Testis (tissue), 3 donors: Measurements from ENCODE around the gene HEBP2. TPM values are rescaled to one million over a fixed set of nuclear protein-coding genes. Genes with fewer than 3 reads are reported as not detected.
A peak's percentile ranks its signal among the peaks of the same experiment; 100 is the strongest.

ENCODE experiments used
- DNase-seq: peaks from one replicate; pipeline ENCODE4 v3.0.0-alpha.2; 2019
- H3K27ac ChIP-seq, 2 donors: fragments of 200-600 bp; sonication (generic); one replicate each; pipeline ENCODE4 v1.5.1; 2019
- H3K27me3 ChIP-seq: fragments of 200-600 bp; sonication (generic); one replicate; pipeline ENCODE4 v1.5.1; 2019
- H3K36me3 ChIP-seq: fragments of 200-600 bp; sonication (generic); one replicate; pipeline ENCODE4 v1.5.1; 2017; ENCODE audit warnings: low read depth; ENCODE audit errors: missing control alignments
- H3K4me1 ChIP-seq: fragments of 200-600 bp; sonication (generic); one replicate; pipeline ENCODE4 v1.5.1; 2019
- H3K4me3 ChIP-seq, 2 donors: fragments of 200-600 bp; sonication (generic); one replicate each; pipeline ENCODE4 v1.5.1; 2017 to 2019
- H3K9me3 ChIP-seq: fragments of 200-600 bp; sonication (generic); one replicate; pipeline ENCODE4 v1.5.1; 2017
- POLR2A ChIP-seq: fragments of 450-650 bp; IDR thresholded peaks from one replicate; pipeline ENCODE4 v1.6.1; 2017; ENCODE audit warnings: antibody characterized with exemption, mild to moderate bottlenecking, moderate library complexity
- WGBS, 2 donors: methylation state at CpG; one replicate each; pipeline ENCODE4 v1.1.5; 2018; 5-methylcytosine and 5-hydroxymethylcytosine counted together
- intact Hi-C: fragments of 100-400 bp; cut with DNase I; formaldehyde crosslinking; loops from one replicate; pipeline ENCODE4 v1.15.1; 2023; ENCODE audit warnings: low total_unique reads
- polyA plus RNA-seq: library from polyadenylated mRNA; stranded (reverse); fragments of 350-450 nt; fragmentation: Illumina TruSeq; extraction: RNeasy Lipid Tissue Mini Kit (QIAGEN cat#74804); gene quantifications from one replicate; pipeline ENCODE4 v1.2.3, GENCODE V29; 2014; ENCODE audit warnings: low read depth, low replicate concordance; ENCODE audit not compliant: insufficient read depth
- total RNA-seq, 2 donors: library from RNA; depleted of rRNA; stranded (reverse); fragments of >200 nt; gene quantifications; one replicate each; pipeline ENCODE4 v1.2.3, GENCODE V29; 2016
- TF ChIP-seq, protein P1 (sequence below), 3 experiments: fragments of 450-650 bp in 2 of 3; fragments of 200-600 bp in 1 of 3; sonication (generic) in 1 of 3; IDR thresholded peaks; one replicate each; pipeline ENCODE4 v1.5.1; 2016 to 2019; ENCODE audit warnings: antibody characterized with exemption in 3 of 3, mild to moderate bottlenecking in 2 of 3, moderate library complexity in 1 of 3

The HEBP2 gene
- total and polyA plus RNA-seq, 3 donors from 2014 or later = 11.4 to 16.9 (median 12.8) TPM

- no peaks in the 10 kb centered on the region for H3K9me3 ChIP-seq
- no peak for TF ChIP-seq POLR2A
- TF ChIP-seq, protein P1, sequence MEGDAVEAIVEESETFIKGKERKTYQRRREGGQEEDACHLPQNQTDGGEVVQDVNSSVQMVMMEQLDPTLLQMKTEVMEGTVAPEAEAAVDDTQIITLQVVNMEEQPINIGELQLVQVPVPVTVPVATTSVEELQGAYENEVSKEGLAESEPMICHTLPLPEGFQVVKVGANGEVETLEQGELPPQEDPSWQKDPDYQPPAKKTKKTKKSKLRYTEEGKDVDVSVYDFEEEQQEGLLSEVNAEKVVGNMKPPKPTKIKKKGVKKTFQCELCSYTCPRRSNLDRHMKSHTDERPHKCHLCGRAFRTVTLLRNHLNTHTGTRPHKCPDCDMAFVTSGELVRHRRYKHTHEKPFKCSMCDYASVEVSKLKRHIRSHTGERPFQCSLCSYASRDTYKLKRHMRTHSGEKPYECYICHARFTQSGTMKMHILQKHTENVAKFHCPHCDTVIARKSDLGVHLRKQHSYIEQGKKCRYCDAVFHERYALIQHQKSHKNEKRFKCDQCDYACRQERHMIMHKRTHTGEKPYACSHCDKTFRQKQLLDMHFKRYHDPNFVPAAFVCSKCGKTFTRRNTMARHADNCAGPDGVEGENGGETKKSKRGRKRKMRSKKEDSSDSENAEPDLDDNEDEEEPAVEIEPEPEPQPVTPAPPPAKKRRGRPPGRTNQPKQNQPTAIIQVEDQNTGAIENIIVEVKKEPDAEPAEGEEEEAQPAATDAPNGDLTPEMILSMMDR (IDR thresholded peaks at IDR 0.05) = no peak
- intact Hi-C loops = no loop called here
These were observed 23.7 kb downstream of the HEBP2 start for GRCh38 chr6:138427701-138428100.

DNA sequence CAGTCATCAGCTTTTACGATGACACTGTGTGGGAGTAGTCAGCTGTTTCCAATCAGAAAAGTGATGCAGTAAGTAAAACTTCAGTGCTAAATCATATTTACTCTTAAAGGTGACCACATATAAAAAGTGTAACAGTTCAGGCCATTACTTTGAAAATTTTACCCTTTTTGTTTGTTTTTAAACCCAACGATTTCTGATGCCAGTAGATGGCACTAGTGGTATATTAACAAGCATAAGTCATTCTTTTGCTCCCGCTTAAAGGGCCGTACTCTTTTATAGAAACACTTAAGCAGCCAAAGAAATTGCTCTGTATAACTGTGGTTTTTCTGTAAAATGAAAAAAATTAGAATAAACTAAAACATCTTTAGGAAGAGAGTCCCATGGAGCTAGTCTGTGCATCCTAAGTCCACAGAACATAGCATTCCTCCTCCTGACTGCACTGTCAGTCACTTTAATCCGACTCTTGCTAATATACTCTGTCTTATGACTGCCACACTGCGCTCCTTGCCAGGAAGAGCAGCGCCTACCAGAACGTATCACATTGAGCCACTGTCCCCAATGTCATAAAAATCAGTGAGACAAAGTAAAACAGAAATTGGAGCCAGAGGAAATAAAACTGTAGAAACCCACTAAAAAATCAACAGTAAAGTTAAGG is 25.0 kb downstream of the HEBP2 start:
- no peak overlapping the region for H3K4me3 ChIP-seq
- WGBS, 2 donors = 57 to 63% methylated on average over 8 of the region's 8 CpGs
- intact Hi-C loops = no loop called here

More at GRCh38 chr6:138427701-138428100, 23.7 kb downstream of the HEBP2 start:
- Histone ChIP-seq H3K36me3 (no peaks in the 10 kb centered on the region), H3K27ac (no peak overlapping the region), H3K4me3 (no peak overlapping the region), H3K4me1 (no peaks in the 10 kb centered on the region), H3K27me3 (no peaks in the 10 kb centered on the region)
- DNase-seq = no peak
- WGBS, 2 donors = 87 to 92% methylated on average over 8 of the region's 8 CpGs

DNA sequence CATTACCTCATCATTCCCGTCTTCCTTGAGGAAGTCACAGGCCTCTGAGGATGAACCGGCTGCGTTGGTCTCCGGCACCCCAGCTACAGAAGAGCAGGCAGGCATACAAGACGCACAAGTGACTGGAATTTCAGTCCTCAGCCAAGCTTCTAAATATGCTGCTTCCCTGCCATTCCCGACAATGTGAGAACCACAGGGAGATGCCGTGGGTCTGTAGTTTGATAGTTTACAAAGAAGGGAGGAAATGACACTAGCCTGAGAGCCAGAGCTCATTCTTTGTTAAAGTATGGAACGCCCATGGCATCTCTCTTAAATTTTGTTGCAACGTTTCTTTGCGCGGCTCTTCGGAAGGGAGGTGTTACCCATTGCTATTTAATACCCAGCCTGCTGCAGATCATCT is 25.7 kb downstream of the HEBP2 start:
- DNase-seq = no peak
- no peaks in the 10 kb centered on the region for H3K4me1 ChIP-seq
- no peak for TF ChIP-seq POLR2A
- TF ChIP-seq, protein P1 (IDR thresholded peaks at IDR 0.05) = no peak
- H3K4me3 ChIP-seq = no peak overlapping the region
- H3K27me3 ChIP-seq = no peaks in the 10 kb centered on the region
- H3K27ac ChIP-seq = no peak overlapping the region
- no peaks in the 10 kb centered on the region for H3K9me3 ChIP-seq
- 84 to 93% methylated on average over 12 of the region's 12 CpGs for WGBS, 2 donors
- intact Hi-C loops = no loop called here
- H3K36me3 ChIP-seq = no peaks in the 10 kb centered on the region

More for the DNA sequence above, 25.0 kb downstream of the HEBP2 start:
- Histone ChIP-seq H3K9me3 (no peaks in the 10 kb centered on the region), H3K4me1 (no peaks in the 10 kb centered on the region), H3K36me3 (no peaks in the 10 kb centered on the region), H3K27me3 (no peaks in the 10 kb centered on the region), H3K27ac (no peak overlapping the region)
- TF ChIP-seq, protein P1 (IDR thresholded peaks at IDR 0.05) = peak in 2 of 3 experiments; percentile 23 to 50
- TF ChIP-seq POLR2A = no peak
- DNase-seq = no peak

GRCh38 chr6:138430361-138431145 is 26.5 kb downstream of the HEBP2 start:
- 92% methylated on average over 13 to 29 of the region's 29 CpGs for WGBS, 2 donors
- Histone ChIP-seq H3K27ac (no peak overlapping the region), H3K9me3 (no peaks in the 10 kb centered on the region), H3K27me3 (no peaks in the 10 kb centered on the region), H3K4me1 (no peaks in the 10 kb centered on the region), H3K36me3 (no peaks in the 10 kb centered on the region), H3K4me3 (no peak overlapping the region)
- no peak for DNase-seq
- TF ChIP-seq POLR2A = no peak
- TF ChIP-seq, protein P1 (IDR thresholded peaks at IDR 0.05) = no peak
- intact Hi-C loops = no loop called here
